Activated T-helper 17 cell treated with anti-CD3 and anti-CD28 coated beads, Interleukin-2, amount 50 U/mL, for 72 hours (primary cell): ENCODE measurements around the gene PRAF2. TPM values are rescaled to one million over a fixed set of nuclear protein-coding genes. Genes with fewer than 3 reads are reported as not detected.

Experiments
- ATAC-seq: fragments of 150-1000 bp; cut with Tn5 transposase; replicated peaks from 2 replicates; pipeline ENCODE4 v1.10.0; 2021; ENCODE audit warnings: mild to moderate bottlenecking, moderate library complexity
- H3K27ac Mint-ChIP-seq: one replicate; pipeline ENCODE4 v1.8.0; 2022; ENCODE audit warnings: mixed read lengths
- H3K27me3 Mint-ChIP-seq: one replicate; pipeline ENCODE4 v1.8.0; 2022; ENCODE audit warnings: mixed read lengths
- H3K36me3 Mint-ChIP-seq: one replicate; pipeline ENCODE4 v1.8.0; 2022; ENCODE audit warnings: low read depth, mild to moderate bottlenecking, mixed read lengths
- H3K4me1 Mint-ChIP-seq: one replicate; pipeline ENCODE4 v1.8.0; 2022; ENCODE audit warnings: mixed read lengths
- H3K4me3 Mint-ChIP-seq: one replicate; pipeline ENCODE4 v1.8.0; 2022; ENCODE audit warnings: mild to moderate bottlenecking, mixed read lengths
- H3K9me3 Mint-ChIP-seq: one replicate; pipeline ENCODE4 v1.8.0; 2022; ENCODE audit warnings: mixed read lengths
- total RNA-seq, 2 donors: library from RNA; stranded (reverse); gene quantifications; one replicate each; pipeline ENCODE4 v1.2.3, GENCODE V29; 2022

Gene PRAF2
- total RNA-seq, 2 donors from 2014 or later: 14.3 to 21.7 TPM

DNA sequence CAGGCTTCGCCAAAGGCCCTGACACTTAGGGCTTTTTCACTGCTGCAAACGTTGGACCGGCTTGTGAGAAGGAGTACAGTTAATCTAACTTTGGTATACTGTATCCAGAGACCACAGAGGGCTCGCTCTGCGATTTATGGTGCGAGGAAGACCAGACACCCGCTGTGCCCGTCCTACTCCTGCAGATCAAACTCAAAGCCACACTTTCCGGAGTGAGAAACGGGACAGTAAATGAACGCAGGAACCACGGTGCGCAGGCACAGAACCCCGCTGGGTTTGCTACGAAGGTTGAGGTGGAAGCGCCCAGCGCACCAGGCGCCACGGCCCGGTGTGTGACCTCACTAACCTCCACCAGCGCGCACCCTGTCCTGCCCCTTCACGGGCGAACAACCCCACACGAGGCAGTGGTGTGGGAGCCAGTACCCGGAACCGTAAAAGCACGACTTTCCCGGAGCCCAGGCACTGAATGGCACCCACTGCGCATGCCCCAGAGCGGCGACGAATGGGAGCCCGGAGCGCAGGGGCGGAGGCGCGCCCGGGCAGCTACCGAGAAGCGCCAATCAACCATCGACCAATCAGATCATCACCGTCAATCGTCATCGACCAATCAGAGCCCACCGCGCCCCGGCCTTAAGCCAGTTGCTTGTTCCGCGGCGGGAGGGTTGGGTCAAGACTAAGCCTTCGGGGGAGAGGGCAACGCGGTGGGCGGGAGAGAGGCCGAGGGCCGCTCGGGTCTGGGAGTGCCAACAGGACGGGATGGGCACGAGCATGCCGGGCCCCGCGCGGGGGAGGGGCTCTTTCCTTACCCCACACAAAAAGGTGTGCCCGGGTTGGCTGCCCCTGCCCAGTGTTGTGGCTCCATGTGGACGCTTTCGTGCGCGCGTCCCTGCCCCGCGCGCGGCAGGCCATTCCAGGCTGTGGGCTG is 27.2 kb upstream of the PRAF2 start:
- Mint-ChIP-seq H3K36me3 (no peaks in the 10 kb centered on the region), H3K27me3 (no peaks in the 10 kb centered on the region), H3K4me3 (peak overlapping the region; percentile 85), H3K27ac (peak overlapping the region; percentile 62), H3K4me1 (no peaks in the 10 kb centered on the region), H3K9me3 (no peaks in the 10 kb centered on the region)
- peak; percentile 98 for ATAC-seq

DNA sequence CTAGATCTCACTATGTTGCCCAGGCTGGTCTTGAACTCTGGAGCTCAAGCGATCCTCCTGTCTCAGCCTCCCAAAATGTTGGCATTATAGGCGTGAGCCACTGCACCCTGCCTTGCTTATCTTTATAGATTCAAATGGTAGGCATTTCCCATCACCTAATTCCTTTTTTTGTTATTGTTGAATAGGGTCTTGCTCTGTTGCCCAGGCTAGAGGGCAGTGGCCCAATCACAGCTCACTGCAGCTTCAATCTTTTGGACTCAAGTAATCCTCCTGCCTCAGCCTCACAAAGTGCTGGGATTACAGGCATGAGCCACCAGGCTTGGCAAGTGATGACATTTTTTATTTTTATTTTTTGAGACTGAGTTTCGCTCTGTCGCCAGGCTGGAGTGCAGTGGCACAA is 22.6 kb upstream of the PRAF2 start:
- Mint-ChIP-seq H3K36me3 (no peaks in the 10 kb centered on the region), H3K27me3 (no peaks in the 10 kb centered on the region), H3K9me3 (no peaks in the 10 kb centered on the region), H3K4me1 (no peaks in the 10 kb centered on the region), H3K27ac (no peak overlapping the region), H3K4me3 (no peak overlapping the region)
- ATAC-seq: no peak

DNA sequence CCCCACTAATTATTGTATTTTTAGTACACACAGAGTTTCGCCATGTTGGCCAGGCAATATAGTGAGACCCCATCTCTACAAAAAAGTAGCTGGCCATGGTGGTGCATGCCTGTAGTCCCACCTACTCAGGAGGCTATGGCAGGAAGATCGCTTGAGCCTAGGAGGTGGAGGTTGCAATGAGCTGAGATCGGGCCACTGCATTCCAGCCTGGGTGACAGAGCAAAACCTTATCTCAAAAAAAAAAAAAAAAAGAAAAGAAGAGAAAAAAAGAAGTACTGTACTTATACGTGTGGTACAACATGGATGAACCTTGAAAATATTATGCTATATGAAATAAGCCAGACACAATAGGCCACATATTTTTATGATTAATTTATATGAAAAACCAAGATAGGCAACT is 15.8 kb upstream of the PRAF2 start:
- no peak overlapping the region for H3K4me3 Mint-ChIP-seq
- H3K36me3 Mint-ChIP-seq: no peaks in the 10 kb centered on the region
- ATAC-seq: no peak
- no peaks in the 10 kb centered on the region for H3K9me3 Mint-ChIP-seq
- no peak overlapping the region for H3K27ac Mint-ChIP-seq
- no peaks in the 10 kb centered on the region for H3K4me1 Mint-ChIP-seq
- no peaks in the 10 kb centered on the region for H3K27me3 Mint-ChIP-seq

DNA sequence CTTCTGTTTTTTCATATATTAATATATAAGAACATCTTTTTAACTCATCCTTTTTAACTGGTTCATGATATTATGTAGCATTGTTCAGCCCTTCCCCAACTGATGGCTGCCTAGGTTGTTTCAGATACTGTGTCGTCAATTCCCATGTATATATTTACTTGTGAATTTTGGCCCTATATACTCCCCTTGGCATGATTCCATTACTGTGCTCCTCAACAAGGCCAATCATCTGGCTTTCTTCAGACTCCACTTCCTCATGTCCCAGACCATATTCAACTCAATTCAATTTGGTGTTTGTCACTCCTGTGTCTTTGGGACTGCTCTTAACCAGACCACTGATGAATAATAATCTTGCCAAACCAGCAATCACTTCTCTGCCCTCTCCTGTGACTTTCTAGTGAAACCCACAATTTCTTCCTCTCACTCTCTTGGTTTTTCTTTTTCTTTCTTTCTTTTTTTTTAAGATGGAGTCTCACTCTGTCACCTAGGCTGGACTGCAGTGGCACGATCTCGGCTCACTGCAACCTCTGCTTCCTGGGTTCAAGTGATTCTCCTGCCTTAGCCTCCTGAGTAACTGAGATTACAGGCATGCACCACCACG is 8.6 kb upstream of the PRAF2 start:
- H3K27ac Mint-ChIP-seq: peak overlapping the region; percentile 9
- no peaks in the 10 kb centered on the region for H3K36me3 Mint-ChIP-seq
- H3K4me3 Mint-ChIP-seq: no peak overlapping the region
- H3K9me3 Mint-ChIP-seq: no peaks in the 10 kb centered on the region
- peaks cover 4% of the 10 kb centered on the region for H3K4me1 Mint-ChIP-seq
- H3K27me3 Mint-ChIP-seq: no peaks in the 10 kb centered on the region
- no peak for ATAC-seq

DNA sequence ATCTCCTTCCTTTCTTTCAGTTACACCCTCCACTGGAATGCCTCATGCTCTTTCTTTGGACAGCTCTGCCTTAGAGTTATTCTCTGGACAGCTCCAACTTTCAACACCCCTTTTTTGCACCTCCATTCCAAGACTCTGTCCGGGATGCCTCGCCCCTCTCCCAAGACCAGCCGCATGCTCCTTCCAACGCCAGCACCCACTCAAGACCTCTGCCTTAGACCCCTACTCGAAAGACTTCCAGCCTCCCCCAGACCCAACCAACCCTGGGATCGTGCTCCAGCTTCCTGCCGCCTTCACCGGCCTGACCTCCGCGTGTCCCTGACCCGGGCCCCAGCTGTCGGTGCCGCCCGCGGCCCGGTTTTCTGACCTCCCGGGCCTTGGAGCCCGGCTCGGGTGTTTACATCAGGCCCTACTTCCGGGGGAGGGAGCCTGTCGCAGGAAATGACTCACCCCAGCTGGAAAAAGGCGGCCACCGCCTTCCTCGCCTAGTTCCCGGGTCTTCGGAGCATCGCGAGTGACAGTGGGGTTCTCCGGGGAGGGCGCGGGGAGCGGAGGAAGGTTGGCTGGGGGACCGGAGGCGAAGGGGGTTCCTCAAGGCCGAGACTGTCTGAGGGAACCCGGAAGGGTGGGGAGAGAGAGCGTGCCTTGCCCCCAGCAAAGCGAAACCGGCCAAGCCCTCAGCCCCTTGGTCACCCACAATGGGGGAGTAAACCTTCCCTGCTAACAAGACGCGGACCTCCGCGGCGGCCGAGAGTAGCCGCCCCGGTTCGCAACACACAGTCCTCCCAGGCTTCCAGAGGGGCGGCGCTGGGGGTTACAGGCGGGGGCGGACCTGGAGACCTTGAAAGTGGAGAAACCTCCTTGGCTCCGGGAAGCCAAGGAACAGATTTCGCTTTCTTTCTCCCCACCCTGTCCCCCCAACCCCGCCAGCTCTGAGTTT is 6.0 kb upstream of the PRAF2 start, which contains the start of gene WDR45:
Gene WDR45 (minus strand): TSS at position 399 of the 940 bp plus-strand sequence. CDS start 1,792 bp downstream, outside the sequence.
- peak; percentile 92 for ATAC-seq
- no peaks in the 10 kb centered on the region for H3K36me3 Mint-ChIP-seq
- H3K4me1 Mint-ChIP-seq: peaks cover 4% of the 10 kb centered on the region
- H3K4me3 Mint-ChIP-seq: peak within 1 kb of the TSS; percentile 91
- H3K27me3 Mint-ChIP-seq: no peaks in the 10 kb centered on the region
- no peaks in the 10 kb centered on the region for H3K9me3 Mint-ChIP-seq
- peak within 1 kb of the TSS; percentile 95 for H3K27ac Mint-ChIP-seq

DNA sequence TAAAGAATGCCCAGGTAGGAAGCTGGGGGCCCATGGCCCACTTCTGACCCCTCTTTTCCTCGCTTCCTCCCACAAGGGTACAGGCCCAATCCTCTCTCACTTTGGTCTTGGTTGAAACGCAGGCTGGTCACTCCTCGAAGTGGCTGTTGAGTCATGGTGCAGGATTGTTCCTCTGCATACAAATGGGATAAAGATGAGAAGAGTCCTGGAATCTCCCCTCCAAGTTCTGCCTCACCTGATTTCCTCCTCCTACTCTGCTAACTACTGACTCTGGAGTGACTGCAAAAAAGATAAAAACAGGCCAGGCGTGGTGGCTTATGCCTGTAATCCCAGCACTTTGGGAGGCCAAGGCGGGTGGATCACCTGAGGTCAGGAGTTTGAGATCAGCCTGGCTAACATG is 4.1 kb upstream of the PRAF2 start:
- Mint-ChIP-seq H3K27ac (no peak overlapping the region), H3K27me3 (no peaks in the 10 kb centered on the region)
- ATAC-seq: no peak

DNA sequence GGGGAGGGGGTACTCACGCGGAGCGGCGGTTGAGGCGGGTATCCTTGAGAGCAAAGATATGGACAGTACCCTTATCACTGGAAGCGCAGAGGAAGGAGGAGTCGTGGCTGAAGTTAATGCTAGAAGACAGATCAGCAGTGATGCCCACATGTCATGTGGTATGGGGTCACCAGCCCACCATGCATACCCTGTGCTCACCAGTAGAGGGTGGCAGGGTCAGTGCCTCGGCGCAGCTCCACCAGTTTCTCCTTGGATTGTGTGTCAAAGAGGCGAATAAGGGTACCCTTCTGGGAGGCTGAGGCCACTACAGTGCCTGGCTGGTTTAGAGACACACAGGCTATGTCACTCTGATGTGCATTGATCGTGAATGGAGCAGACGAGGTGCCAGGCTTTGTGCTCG is 1.5 kb upstream of the PRAF2 start:
- peaks cover 8% of the 10 kb centered on the region for H3K4me1 Mint-ChIP-seq
- H3K27ac Mint-ChIP-seq: no peak overlapping the region
- no peak for ATAC-seq

More for the DNA sequence above, 4.1 kb upstream of the PRAF2 start:
- peaks cover 8% of the 10 kb centered on the region for H3K4me1 Mint-ChIP-seq
- no peaks in the 10 kb centered on the region for H3K9me3 Mint-ChIP-seq
- peaks cover 12% of the 10 kb centered on the region for H3K36me3 Mint-ChIP-seq
- no peak overlapping the region for H3K4me3 Mint-ChIP-seq

DNA sequence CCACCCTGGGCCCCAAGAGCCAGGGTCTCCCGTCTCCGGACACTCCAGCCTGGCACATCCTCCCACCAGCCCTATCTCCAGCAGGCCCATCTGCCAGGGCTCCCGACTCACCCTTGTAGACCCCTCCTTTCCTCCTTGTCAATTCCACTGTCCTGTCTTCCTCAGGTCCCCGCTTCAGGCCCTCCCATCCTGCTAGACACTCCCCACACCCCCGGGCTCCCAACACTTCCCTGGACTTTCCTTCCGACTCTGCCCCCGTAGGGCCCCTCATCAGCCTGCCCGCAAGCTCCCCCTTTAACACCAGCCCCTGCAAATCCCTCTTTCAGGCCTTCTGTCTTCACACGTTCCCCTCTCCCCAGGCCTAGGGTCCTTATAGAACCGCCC is 1.1 kb downstream of the PRAF2 start:
- H3K36me3 Mint-ChIP-seq: peaks cover 12% of the 10 kb centered on the region
- peak overlapping the region; percentile 85 for H3K27ac Mint-ChIP-seq
- peaks cover 8% of the 10 kb centered on the region for H3K4me1 Mint-ChIP-seq
- H3K9me3 Mint-ChIP-seq: no peaks in the 10 kb centered on the region
- ATAC-seq: no peak
- H3K4me3 Mint-ChIP-seq: peak overlapping the region; percentile 81
- no peaks in the 10 kb centered on the region for H3K27me3 Mint-ChIP-seq

More for the DNA sequence above, 1.5 kb upstream of the PRAF2 start:
- Mint-ChIP-seq H3K9me3 (no peaks in the 10 kb centered on the region), H3K36me3 (peaks cover 12% of the 10 kb centered on the region), H3K27me3 (no peaks in the 10 kb centered on the region), H3K4me3 (no peak overlapping the region)

DNA sequence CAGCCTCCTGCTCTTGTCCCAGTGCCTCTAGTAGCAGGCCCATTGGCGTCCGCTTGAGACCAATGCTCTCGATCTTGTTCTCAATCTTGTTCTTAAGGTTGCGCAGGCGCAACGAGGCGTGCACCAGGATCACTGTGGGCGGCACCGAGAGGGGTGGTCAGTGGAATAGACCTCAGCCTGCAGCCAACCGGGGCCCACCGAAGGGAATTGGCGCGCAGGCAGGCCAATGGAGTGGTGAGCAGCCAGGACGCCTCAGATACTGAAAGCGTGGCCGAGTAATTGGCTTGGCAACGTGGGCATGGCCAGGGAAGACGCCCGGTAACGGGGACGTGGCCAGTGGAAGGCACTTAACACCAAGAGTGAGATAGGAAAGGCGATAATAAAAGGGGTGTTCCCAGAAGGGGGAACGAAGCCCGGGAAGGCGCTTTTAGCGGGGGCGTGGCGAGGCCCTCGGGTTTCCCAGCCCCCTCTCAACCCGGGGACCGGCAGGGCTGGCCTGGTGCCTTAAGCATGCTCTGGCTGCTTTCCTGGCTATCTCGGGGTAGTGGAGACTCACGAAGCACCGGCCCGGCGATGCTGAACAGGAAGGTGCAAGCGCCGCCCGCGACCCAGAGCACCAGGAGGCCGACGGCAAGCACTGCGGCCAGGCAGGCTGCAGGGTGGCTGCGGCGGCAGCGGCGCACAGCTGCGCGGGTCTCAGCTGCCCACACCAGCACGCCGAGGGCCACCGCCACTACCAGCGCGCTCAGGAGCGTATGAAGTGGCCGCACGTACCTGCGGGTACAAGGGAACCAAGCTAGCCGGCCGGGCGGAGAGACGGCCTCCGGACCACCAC is 1.7 kb downstream of the PRAF2 start:
- Mint-ChIP-seq H3K36me3 (peaks cover 12% of the 10 kb centered on the region), H3K4me1 (peaks cover 8% of the 10 kb centered on the region), H3K9me3 (no peaks in the 10 kb centered on the region), H3K27me3 (no peaks in the 10 kb centered on the region), H3K4me3 (peak overlapping the region; percentile 81), H3K27ac (no peak overlapping the region)
- ATAC-seq: no peak

DNA sequence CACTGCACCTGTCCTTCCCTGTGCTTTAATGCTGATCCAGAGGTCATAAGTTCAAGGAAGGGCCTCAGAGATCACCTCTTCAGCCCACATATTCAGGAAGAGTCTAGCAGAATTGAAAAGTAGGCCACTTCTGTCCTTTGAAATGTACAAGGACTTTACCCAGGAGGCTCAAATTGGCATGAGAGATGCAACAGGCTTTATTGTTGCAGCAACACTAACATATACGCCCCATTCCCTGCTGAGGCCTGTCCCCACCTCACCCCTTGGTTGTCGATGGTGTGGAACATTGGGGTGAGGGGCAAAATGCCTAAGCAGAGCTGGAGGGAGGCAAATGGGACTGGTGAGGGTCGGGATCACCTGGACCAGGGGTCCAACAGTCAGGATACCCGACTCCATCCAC is 2.8 kb downstream of the PRAF2 start:
- no peaks in the 10 kb centered on the region for H3K9me3 Mint-ChIP-seq
- H3K4me1 Mint-ChIP-seq: peaks cover 8% of the 10 kb centered on the region
- H3K36me3 Mint-ChIP-seq: peaks cover 12% of the 10 kb centered on the region
- no peak for ATAC-seq
- H3K27me3 Mint-ChIP-seq: no peaks in the 10 kb centered on the region
- H3K27ac Mint-ChIP-seq: no peak overlapping the region
- no peak overlapping the region for H3K4me3 Mint-ChIP-seq

DNA sequence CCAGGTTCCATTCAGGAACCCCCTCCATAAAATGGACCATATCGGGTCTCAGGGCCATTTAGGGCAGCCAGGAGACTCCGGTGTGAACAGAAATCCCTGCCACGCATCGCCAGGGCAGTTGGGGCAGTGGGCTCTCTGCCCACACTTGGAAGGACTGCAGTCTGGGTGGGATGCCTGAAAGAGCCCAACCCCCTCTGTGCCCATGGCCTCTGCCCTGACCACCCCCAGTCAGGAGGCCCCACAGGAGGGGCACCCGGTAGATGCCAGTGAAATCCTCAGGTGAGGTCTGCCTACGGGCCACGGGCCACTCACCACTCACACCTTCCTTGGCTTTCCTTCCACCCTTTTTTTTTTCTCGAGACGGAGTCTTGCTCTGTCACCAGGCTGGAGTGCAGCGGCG is 4.8 kb downstream of the PRAF2 start:
- Mint-ChIP-seq H3K27me3 (no peaks in the 10 kb centered on the region), H3K4me3 (no peak overlapping the region), H3K4me1 (peaks cover 8% of the 10 kb centered on the region), H3K9me3 (no peaks in the 10 kb centered on the region), H3K36me3 (peaks cover 5% of the 10 kb centered on the region), H3K27ac (no peak overlapping the region)
- ATAC-seq: no peak

DNA sequence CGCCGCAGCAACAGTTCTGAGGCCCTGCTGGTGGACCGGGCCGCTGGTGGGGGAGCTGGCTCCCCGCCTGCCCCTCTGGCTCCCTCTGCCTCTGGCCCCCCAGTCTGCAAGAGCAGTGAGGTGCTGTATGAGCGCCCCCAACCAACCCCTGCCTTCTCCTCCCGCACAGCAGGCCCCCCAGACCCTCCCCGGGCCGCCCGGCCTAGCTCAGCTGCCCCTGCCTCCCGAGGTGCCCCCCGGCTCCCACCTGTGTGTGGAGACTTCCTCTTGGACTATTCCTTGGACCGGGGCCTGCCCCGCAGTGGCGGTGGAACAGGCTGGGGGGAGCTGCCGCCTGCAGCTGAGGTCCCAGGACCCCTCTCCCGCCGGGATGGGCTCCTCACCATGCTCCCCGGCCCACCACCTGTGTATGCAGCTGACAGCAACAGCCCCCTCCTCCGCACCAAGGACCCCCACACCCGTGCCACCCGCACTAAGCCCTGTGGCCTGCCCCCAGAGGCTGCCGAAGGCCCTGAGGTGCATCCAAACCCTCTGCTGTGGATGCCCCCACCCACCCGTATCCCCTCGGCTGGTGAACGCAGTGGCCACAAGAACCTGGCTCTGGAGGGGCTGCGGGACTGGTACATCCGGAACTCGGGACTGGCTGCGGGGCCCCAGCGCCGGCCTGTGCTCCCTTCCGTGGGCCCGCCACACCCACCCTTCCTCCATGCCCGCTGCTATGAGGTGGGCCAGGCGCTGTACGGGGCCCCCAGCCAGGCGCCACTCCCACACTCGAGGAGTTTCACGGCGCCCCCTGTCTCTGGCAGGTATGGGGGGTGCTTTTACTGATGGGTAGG is 6.3 kb downstream of the PRAF2 start:
- Mint-ChIP-seq H3K4me3 (no peak overlapping the region), H3K36me3 (no peaks in the 10 kb centered on the region), H3K4me1 (no peaks in the 10 kb centered on the region), H3K9me3 (no peaks in the 10 kb centered on the region), H3K27me3 (no peaks in the 10 kb centered on the region), H3K27ac (no peak overlapping the region)
- ATAC-seq: no peak

DNA sequence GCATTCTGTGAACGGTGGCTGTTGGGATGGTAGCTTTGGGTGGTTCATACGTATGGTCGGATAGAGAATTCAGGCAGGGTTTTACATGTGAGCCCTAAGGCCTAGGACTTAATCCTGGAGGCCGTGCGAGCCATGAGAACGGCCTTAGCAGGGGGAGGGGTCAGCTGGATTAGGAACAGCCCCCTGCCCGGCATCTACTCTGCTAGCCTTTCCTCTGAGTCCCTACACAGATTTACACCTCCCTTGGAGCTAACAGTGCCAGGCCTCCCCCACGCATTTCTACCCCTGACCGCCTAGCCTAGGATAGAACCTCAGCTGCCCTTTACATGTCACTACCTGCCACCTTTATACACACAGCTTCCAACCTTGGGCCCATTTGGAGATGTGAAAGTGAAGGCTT is 7.1 kb downstream of the PRAF2 start:
- no peak for ATAC-seq
- Mint-ChIP-seq H3K4me1 (no peaks in the 10 kb centered on the region), H3K4me3 (no peak overlapping the region), H3K27ac (no peak overlapping the region), H3K9me3 (no peaks in the 10 kb centered on the region), H3K27me3 (no peaks in the 10 kb centered on the region), H3K36me3 (no peaks in the 10 kb centered on the region)
